WI38 (cell line): Measurements from ENCODE around the gene CCDC157.

Source experiments
- H3K4me3 ChIP-seq: 2 replicates; pipeline ENCODE4 v1.5.1; 2011; ENCODE audit warnings: low read depth, mild to moderate bottlenecking, control low read depth, low read length
- TF ChIP-seq, protein P1 (sequence below): IDR thresholded peaks from 2 replicates; pipeline ENCODE4 v1.5.1; 2012; ENCODE audit warnings: low read depth, mild to moderate bottlenecking, control low read depth, low read length

Gene CCDC157

GRCh38 chr22:30358541-30358940 lies 1.7 kb downstream of the CCDC157 start:
- no peak overlapping the region for H3K4me3 ChIP-seq
- TF ChIP-seq, protein P1, sequence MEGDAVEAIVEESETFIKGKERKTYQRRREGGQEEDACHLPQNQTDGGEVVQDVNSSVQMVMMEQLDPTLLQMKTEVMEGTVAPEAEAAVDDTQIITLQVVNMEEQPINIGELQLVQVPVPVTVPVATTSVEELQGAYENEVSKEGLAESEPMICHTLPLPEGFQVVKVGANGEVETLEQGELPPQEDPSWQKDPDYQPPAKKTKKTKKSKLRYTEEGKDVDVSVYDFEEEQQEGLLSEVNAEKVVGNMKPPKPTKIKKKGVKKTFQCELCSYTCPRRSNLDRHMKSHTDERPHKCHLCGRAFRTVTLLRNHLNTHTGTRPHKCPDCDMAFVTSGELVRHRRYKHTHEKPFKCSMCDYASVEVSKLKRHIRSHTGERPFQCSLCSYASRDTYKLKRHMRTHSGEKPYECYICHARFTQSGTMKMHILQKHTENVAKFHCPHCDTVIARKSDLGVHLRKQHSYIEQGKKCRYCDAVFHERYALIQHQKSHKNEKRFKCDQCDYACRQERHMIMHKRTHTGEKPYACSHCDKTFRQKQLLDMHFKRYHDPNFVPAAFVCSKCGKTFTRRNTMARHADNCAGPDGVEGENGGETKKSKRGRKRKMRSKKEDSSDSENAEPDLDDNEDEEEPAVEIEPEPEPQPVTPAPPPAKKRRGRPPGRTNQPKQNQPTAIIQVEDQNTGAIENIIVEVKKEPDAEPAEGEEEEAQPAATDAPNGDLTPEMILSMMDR: no peak

GRCh38 chr22:30361916-30362650 lies 5.3 kb downstream of the CCDC157 start:
- TF ChIP-seq, protein P1: no peak
- no peak overlapping the region for H3K4me3 ChIP-seq

DNA sequence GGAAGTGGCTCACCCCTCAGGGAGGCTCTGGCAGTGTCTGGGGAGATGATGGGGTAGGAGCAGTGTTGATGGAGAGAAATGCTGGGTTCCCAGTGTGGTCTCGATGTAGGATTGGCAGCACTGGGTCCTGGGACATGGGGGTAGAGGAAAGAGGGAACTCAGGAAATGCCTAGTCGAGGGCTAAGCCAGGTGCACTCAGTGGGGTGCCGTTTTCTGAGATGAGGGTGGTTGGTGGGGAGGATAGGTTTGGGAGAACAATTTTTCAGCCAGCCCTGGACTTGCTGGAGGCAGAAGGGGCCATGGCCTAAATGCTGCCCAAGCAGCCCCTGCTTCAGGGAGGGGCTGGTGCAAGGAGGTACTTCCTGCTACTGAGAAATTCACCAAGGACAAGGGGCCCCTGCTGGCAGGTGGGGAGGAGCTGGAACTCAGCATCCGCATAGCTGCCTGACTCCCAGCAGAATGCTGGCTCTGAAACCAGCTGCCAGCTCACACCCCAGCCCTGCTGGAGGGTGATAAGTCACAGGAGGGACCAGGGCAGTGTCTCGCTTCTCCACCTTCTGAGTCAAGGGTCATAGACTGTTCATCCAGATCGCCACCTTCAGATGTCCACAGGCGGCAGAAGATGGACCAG lies 6.0 kb downstream of the CCDC157 start:
- no peak overlapping the region for H3K4me3 ChIP-seq
- TF ChIP-seq, protein P1: no peak

GRCh38 chr22:30365891-30366290 lies 9.1 kb downstream of the CCDC157 start:
- no peak overlapping the region for H3K4me3 ChIP-seq

DNA sequence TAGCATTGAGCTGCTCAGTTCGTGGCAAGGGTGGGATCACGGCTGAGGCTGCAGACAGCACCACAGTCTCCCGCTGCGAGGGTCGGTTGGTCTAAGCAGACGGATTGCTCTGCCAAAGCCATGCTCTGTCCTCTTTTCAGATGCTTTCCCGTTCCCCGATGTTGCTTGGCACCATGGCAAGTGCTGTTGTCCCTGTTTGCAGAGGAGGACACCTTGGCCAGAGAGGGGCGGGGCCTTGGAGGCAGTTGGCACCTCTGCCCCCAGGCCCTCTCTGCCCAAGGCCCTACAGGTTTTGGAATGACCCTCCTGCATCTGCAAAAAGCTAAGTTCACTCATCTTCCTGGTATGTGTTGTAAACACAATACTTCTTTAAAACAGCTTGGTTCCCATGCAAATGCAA lies 11.6 kb downstream of the CCDC157 start:
- H3K4me3 ChIP-seq: no peak overlapping the region
- TF ChIP-seq, protein P1: no peak

More at GRCh38 chr22:30365891-30366290, 9.1 kb downstream of the CCDC157 start:
- TF ChIP-seq, protein P1: no peak

DNA sequence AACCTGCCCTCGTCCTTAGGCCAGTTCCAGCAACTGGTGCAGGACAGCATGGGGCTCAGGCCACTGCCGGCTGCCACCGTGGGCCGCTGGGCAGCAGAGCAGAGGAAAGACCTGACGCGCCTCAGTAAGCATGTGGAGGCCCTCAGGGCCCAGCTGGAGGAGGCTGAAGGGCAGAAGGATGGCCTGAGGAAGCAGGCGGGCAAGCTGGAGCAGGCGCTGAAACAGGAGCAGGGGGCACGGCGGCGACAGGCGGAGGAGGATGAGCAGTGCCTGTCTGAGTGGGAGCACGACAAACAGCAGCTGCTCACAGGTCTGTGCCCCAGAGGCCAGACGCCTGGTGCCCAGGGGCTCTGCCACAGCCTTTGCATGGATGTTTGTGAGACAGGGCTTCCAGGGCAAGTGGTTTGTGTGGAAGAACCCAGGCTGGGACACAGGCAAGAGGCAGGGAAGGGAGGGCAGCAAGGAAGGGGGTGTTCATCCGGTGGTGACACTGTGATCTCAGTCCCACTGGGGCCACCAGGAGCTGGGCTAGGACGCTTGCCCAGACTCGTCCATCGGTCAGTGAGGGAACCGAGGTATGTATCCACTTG lies 13.9 kb downstream of the CCDC157 start:
- TF ChIP-seq, protein P1: no peak

GRCh38 chr22:30371321-30371720 lies 14.5 kb downstream of the CCDC157 start:
- TF ChIP-seq, protein P1: no peak
- no peak overlapping the region for H3K4me3 ChIP-seq

More for the DNA sequence above, 13.9 kb downstream of the CCDC157 start:
- H3K4me3 ChIP-seq: no peak overlapping the region
